HG03039 (cell line): ENCODE results near the gene LRRN2.

Experiments used
- ATAC-seq: cut with Tn5 transposase; IDR thresholded peaks from one replicate; pipeline ENCODE4 v1.9.1; 2021; ENCODE audit warnings: mild to moderate bottlenecking, moderate library complexity; ENCODE audit not compliant: unreplicated experiment

Gene LRRN2

DNA sequence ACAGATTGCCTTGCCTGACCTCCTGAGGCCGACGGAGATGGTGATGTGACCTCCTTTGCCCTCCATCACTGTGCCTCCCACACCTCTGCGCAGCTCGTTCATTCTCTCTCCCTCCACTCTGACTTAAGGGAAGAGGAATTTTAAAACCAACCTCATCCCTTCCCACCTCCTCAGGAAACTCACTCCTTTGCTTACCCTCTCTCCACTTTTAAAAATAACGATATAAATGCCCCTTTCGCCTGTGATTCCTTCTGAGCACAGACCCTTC, 21.2 kb downstream of the LRRN2 start:
- no peak for ATAC-seq

DNA sequence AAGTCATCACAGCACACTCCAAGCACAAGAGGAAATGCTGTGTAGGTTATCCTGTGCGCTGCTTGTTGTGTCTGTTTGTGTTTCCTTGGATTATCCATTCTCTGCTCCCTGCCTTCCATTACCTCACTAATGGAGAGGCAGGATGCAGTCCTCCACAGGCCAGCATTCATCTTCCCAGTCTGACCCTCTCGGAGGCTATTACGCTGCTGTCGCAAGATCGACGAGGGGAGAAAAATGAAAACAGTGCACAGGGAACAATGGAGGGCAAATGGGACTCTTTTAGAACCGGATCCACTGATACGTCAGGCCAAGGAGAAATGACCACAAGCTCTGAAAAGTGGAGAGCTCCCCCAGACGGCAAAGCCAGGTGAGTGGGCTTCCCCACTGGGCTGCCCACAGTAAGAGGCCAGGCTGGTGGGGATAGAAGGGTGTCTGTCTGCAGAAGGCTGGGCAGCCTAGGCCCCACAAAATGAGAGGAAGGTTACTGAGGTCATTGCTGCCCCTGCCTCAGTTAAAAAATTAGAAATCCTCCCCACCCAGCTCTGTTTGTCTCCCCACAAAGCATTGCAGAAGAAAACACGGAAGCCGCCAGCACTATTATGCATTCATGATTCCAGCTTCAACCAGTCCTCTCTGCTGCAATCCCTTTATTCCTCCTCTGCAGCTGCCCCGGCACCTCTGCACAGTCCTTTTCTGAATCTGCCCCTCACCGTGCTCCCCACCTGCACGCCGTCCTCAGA, 21.7 kb downstream of the LRRN2 start:
- no peak for ATAC-seq

DNA sequence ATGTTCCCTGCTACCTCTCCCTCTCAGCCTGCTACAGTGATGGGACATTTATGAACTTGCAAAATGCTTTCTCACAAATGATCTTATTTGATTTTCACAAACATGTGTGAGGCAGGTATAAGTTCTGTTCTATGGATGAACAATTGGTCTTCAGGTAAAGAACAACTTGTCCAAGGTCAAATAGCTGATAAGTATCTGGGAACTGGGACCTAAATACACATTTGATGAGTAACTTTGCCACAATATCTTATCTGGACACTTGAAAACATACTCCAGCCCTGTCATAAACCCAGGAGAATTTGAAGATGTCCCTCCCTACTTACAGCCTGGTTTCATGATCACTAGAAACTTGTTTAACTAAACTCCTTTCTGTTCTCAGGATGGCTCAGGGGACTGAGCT, 23.0 kb downstream of the LRRN2 start:
- no peak for ATAC-seq

DNA sequence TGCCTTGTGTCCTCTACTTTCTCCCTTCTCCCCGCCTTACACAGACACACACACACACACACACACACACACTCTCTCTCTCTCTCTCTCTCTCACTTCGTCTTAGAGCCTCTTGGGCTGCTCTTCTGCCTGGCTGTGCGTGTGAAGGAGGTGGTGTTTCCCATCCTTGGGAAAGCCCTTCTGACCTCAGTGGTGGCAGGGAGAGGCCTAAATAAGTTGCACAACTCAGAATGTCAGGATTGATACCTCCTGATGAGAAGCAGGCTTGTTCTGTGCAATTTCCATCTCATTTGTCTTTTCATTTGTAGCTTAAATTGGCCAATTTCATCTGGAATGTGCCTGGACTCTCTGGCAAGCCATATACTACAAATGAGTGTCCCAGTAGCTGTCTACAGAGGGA, 25.0 kb downstream of the LRRN2 start:
- ATAC-seq = no peak

DNA sequence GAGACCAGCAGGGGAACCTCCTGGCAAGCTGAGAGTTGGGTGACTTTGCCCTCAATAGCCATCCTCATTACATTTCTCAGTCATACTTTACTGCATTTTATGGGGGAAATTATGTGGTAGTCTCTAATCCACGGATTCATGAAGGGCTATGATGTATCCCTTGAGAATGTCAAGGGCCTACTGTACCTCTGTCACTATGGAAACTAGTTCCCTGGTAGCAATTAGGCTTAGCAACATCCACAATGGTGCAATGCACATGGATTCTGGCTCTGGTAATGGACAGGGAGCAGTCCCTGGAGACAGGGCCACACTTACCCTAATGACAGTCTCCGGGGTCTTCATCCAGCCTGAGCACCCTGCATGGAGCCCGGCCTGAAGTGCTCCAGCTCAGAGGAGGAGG, 26.5 kb downstream of the LRRN2 start:
- ATAC-seq = no peak

DNA sequence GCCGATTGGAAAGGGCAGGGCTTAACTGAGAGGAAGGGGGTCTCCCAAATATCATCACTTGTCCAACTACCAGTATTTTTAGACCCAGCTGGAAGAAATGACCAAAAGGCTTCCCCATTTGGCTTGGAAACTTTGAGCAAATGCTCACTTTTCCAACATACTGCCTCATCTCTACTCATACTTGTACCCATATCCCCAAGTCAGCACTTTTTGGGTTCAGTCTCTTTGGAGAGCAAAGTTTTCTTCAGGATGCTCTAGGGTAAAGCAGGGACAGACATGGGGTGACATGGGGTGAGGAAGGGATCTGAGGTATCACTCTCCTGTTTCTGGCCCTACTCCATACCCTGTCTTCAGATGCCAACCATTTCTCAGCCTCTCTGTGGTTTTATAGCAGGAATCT, 27.2 kb downstream of the LRRN2 start:
- no peak for ATAC-seq

DNA sequence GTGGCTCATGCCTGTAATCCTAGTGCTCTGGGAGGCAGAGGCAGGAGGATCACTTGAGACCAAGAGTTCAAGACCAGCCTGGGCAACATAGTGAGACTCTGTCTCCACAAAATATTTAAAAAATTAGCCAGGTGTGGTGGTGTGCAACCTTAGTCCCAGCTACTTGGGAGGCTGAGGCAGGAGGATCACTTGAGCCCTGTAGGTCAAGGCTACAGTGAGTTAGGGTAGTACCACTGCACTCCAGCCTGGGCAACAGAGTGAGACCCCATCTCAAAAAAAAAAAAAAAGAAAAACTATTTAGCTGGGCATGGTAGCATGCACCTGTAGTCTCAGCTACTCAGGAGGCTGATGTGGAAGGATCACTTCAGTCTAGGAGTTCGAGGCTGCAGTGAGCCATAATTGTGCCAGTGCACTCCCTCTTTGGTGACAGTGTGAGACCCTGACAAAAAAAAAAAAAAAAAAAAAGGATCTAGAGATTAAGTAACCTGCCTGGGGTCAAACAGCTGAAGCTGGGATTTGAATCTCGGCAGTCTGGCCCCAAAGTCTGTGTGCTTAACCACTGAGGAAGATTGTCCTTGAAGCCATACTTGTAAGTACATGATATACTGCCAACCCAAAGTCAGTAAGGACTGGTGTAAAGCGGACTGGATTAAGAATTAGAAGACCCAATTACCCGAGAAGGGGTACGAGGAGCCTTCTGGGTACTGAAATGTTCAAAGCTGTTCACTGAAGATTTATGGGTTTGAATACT, 31.8 kb downstream of the LRRN2 start:
- ATAC-seq = no peak

DNA sequence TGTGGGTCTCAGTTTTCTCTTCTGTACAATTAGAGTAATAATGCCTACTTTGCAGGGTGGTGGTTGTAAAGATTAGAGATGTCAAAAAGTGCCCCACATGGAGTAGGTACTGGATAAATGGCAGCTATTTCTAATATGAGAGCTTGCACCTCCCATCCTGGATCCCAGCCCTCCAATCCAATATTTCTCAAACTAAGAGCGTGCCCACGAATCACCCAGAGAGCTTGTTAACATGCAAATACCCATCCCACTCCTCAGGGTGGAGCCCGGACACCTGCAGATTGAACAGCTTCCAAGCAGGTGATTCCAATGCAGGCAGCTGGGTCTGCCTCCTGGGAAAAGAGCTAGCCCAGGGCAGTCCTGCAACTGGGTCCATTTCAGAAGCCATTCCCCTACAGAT, 33.0 kb downstream of the LRRN2 start:
- no peak for ATAC-seq

DNA sequence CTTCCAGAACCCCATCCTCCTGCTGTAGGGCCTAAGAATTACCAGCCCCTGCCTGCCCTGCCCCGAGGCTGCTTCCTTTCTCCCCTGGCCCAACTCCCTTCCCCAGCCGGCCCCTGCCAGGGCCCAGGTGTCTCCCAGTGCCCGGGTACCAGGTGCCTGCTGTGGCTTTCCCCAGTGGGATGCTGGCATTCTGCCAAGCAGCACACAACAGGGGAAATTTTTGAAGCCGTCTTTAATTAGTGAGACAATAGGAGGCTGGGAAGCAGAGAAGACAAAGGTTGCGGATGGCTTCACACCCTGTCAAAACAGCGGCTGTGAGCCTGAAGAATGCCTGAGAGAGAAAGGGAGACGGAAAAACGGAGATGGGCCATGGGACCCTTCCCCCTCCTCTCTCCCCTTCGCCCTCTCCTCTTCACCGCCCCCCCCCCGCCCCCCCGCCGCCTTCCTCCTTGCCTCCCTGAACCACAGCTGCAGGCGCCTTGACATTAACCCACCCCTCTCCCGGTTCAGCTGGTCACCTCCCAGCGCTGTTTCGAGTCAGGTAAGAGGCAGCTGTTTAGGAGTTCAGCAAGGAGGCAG, 33.6 kb downstream of the LRRN2 start:
- no peak for ATAC-seq

DNA sequence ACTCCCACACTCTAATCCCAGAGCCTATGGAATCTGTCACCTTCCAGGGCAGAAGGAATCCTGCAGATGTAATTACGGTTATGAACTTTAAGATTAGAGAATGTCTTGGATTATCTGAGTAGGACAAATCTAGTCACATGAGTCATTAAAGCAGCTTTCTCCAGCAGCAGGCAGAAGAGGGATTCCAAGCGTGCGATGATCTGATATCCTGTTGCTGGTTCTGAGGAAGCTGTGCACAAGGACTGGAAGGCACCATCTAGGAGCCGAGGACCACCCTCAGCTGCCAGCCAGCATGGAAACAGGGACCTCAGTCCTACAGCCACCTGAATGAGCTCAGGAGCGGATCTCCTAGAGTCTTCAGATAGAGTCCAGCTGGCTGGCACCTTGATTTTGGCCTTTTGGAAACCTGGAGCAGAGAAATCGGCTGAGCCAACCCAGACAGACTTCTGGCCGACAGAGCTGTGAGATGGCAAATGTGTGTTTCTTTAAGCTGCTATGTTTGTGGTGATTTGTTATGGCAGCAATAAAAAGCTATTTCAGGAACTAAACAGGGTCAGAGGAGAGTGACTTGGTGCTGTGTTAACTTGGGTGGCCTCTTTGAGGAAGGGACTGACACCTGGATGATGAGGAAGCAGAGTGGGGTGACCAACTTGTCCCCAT, 34.5 kb downstream of the LRRN2 start:
- no peak for ATAC-seq

DNA sequence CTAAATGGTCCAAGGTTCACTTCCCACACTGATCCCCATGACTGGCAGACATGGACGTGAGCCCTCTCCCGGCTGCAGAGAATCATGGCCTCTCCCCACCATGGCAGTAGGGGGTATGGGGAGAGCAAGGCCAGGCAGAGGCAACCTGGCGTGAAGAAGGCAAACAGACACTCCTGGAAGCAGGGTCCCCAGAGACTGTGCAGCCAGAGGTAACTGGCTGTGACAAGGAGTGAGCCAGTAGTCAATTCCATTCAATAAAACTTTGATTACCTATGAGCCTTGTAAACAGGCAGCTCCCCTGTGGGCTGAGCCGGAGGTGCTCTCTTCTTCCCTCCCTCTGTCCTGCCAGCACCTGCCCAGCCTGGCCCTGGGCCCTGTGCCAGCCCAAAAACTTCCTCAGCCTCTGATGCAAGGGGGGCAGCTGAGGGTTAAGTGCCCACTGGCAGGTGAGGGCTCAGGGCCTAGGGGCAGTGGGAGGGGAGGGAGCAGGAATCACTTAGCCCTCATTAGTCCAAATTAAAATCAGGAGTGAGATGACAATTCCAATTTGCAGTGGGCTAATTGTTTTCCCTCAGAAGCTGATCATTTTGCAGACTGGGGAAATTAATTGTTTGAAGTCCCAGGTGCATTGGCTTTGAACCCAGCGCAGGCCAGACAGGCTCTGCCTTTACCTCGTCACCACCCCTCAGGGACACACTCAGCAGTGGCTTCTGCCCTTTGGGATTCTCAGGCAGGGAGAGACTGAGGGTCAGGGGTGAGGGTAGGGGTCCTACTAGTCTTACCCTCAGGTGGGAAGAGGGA, 35.6 kb downstream of the LRRN2 start:
- ATAC-seq = no peak

DNA sequence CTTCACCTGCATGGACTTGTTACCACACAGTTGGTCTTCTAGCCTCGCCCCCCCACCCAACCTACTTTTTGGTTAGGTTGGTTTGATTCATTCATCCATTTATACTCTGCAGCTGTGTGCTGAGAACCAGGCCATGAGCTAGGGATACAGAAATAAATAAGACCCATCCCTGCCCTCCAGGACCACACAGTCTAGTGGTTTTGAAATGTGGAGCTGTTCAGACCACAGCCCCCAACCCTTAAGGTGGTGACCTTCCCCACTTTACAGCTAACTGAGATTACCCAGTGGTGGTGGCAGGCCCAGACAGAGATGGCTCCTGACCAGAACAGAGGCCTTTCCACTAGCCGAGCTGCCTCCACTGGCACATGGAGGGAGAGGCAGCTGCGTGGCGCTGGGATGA, 37.0 kb downstream of the LRRN2 start:
- ATAC-seq = no peak

DNA sequence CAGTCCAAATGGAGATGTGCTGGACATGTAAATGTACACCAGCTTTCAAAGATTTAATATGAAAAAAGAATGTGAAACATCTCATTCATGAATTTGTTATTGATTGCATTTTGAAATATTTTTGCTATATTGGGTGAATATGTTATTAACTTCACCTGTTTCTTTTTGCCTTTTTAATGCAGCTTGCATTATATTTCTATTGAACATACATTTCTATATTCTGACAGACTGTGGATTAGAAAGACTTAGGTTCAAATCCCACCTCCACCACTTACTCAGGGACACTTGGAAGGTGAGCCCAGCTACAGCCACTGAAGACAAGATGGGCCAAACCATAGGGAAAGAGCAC, 37.8 kb downstream of the LRRN2 start:
- ATAC-seq = no peak

DNA sequence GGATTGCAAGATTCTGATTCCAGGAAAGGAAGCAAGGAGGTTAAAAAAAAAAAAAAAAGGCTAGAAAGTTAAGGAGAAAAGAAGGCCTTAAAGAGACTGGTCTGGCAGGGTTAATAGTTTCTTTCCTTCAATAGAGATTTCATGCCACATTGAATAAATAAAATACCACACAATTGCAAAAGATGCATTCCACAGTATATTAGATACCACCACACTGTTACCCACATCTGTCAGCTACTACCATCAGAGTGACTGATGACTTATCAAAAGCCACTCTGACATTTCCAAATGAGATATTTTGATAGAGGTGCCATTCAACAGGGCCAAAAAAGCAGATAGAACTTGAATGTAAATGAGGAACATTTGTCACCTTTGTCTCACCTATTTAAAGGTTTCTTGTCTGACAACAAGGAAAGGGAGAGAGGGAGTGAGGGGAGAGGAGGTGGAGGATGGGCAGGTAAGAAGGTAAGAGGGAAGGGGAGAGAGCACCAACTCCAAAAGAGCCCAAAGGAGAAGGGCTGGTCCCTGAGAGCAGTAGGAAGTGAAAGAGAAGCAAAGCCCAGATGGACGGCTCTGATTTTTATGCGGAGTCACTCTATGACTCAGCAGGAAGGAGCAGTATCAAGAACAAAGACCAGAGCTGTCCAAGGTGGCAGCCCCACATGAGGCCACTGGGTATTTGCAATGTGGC, 38.3 kb downstream of the LRRN2 start:
- no peak for ATAC-seq

DNA sequence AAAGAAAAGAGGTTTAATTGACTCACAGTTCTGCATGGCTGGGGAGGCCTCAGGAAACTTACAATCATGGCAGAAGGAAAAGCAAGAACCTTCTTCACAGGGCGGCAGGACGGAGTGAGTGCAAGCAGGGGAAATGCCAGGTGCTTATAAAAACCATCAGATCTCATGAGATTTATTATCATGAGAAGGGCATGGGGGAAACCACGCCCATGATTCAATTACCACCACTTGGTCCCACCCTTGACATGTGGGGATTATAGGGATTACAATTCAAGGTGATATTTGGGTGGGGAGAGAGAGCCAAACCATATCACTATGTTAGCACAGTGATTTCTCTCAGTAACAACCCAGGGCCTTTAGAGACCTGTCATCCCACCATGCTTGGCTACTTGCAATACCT, 39.9 kb downstream of the LRRN2 start:
- ATAC-seq = no peak

DNA sequence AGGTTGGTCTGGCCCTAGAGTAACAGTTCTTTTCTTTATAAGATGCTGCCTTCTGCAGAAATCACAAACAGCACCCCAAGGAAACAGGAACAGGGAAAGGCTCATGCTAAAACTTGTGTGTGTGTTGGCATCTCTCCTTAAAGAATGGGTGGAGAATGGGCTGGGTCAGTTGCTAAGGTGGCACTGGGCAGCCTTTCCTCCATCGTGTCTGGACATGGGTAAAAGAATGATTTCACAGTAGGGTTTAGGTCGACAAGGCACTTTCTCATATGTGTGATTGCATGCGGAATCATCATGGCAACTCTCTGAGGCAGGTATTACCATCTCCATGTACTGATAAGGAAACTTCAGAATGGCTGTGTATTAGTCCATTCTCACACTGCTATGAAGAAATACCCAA, 40.3 kb downstream of the LRRN2 start:
- ATAC-seq = no peak

DNA sequence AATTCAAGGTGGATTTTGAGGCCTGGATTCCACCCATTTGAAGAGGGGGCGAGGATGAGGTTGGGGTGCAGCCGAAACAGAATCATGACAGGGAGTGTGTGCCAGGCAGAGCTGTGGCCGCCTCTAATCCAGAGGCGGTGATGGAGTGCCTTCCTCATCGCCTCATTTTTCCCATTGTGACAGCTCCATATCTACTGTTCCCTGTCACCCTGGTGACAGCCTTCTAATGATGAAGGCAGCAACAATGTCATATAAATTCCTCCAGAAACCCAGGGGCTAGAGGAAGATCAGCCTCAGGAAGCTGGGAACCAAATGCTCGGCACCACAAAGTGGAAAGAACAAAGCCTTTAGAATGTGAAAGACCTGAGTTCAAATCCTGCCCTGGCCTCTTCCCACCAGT, 42.0 kb downstream of the LRRN2 start:
- no peak for ATAC-seq

DNA sequence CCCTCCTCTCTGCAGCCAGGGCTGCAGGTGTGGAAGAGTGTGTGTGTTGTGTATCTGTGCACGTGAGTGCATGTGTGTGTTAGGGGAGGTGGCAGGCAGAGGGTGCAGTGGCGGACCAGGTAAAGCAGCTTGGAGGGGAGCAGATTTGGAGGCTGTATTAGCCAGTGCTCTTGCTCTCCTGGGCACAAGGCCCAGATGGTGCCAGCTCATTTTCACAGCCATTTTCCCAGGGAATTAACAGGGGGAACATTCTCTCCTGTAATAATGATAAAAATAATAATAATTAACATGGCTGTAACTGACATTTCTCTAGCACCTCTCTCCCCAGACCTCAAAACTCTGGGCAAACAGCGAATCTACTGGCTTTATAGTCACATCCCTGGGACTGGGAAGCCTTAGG, 43.6 kb downstream of the LRRN2 start:
- ATAC-seq = no peak

DNA sequence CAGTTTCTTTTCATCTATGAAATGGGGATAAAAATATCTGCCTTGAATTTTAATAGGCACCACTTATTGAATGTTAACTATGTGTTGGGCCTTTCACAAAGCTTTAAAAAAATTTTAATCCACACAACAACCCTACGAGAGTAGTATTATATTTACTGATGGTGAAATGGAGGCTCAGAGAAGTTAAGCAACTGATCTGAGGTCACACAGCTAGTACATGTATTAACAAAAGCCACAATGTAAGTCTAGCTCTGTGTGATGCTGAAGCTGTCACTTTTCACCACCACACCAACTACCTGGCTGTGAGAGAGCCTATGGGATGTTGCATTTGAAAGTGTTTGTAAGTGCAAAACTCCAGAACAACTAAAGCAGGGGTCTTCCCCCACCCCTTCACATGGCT, 44.1 kb downstream of the LRRN2 start:
- no peak for ATAC-seq

DNA sequence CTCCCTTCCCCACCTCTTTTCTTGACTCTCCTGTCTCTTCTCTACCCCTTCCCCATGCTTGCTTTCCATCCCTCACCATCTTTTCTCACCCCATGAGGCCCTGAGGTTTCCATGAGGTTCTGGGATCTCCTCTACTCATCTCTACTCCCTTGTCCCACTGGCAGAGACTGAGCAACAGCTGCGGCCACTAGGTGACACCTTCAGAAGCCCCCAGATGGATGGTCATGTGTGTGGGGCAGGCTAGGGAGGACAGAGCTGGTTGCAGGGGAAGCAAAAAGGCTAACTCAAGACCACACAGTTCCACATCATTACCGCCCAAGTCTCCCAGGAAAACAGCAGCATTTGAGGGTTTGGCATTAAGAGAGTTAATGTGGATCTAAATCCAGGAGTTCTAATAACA, 45.0 kb downstream of the LRRN2 start:
- ATAC-seq = no peak
